ENCODE results near the gene AUH. TPM values are rescaled to one million over a fixed set of nuclear protein-coding genes. Genes with fewer than 3 reads are reported as not detected.

The AUH gene
- total and polyA plus RNA-seq, 9 of the 15 experiments (the other 6 are each of a cell fraction or from before 2014, with no cell fraction given) = 3.4 to 29.0 (median 10.1) TPM

DNA sequence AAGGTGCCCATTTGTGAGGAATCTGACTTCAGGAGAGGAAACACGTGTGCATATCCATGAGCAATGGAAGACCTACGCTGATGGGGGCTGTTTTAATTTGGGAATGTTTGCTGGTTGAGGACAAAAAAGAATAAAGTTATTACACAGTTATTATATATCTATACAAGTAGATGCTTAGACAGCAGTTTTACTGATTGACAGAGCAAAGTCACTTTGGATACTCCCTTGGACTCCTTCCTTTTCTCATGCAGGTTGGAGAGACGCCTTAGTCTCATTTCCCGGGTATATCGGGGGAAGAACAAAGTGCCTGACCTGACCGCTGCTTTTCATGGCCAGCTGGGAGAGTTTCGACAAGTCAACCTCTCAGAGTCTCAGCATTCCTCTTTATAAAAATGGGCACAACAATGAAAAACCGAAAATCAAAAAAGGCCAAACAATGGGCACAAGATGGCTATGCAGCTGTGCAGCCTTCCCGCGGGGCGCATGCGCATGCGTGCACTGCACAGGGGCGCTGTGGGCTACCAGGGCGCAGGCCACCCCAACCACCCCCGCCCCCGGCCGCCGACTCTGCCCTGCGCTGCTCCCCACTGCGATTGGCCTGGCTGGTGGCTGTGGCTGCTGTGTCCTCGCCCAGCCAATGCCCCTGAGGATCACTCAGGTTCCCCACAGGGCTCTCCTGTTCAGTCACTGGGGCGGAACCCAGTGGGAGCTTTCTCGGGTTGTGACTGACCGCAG lies 43.8 kb upstream of the AUH start:
- 91% methylated on average over 16 of the region's 25 CpGs for WGBS (ENCODE audit: insufficient coverage, low coverage, missing lambda C conversion rate)
- peaks cover 7 to 11% of the 10 kb centered on the region in 2 experiments; a peak in 4 of 5 replicates for H3K4me1 ChIP-seq (replicated peaks in 1 of 2; ENCODE audit: control insufficient read depth in 2 of 2, insufficient read depth in 2 of 2, low read length in 2 of 2)
- peaks cover 20% of the 10 kb centered on the region for H3K36me3 ChIP-seq (ENCODE audit: control insufficient read depth, insufficient read depth, low read length)
- DNase-seq (ENCODE audit: extremely low read depth in 1 of 4, low spot score in 3 of 4) (no peak), FAIRE-seq (no peak), ATAC-seq (peak; percentile 7; the same call in 1 of the 3 replicates)
- H3K27me3 ChIP-seq (ENCODE audit: control insufficient read depth in 2 of 2, insufficient read depth in 2 of 2, low read length in 2 of 2) = no peaks in the 10 kb centered on the region
- H4K20me1 ChIP-seq (replicated peaks; ENCODE audit: control insufficient read depth, insufficient read depth, low read length) = no peaks in the 10 kb centered on the region
- ChIA-PET POLR2A (interaction anchor here (0.5 to 1.4 kb wide), 4 partner anchors 14 to 325 kb away, joined by 3 to 4 read pairs (median 3); no protein-coding TSS in a partner anchor), CTCF (ENCODE audit: low intra/inter-chr PET ratio) (no interaction called here)
- TF ChIP-seq TFAM (CRISPR knock-in tag; conservative IDR thresholded peaks at IDR 0.05) = no peak
- TF ChIP-seq ZNF316 (IDR thresholded peaks at IDR 0.05) = peak; percentile 75
- TF ChIP-seq ZNF134 (CRISPR knock-in tag; conservative IDR thresholded peaks at IDR 0.05) = no peak
- no peak for TF ChIP-seq XRCC4 (IDR thresholded peaks at IDR 0.05; ENCODE audit: extremely low read depth, insufficient read depth, insufficient read length)
- TF ChIP-seq, protein P1, sequence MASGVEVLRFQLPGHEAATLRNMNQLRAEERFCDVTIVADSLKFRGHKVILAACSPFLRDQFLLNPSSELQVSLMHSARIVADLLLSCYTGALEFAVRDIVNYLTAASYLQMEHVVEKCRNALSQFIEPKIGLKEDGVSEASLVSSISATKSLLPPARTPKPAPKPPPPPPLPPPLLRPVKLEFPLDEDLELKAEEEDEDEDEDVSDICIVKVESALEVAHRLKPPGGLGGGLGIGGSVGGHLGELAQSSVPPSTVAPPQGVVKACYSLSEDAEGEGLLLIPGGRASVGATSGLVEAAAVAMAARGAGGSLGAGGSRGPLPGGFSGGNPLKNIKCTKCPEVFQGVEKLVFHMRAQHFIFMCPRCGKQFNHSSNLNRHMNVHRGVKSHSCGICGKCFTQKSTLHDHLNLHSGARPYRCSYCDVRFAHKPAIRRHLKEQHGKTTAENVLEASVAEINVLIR (CRISPR knock-in tag; IDR thresholded peaks at IDR 0.05) = no peak
- TF ChIP-seq PKNOX1 (IDR thresholded peaks at IDR 0.05) = peak; percentile 34
- peak; percentile 57; the same call in 1 of the 2 replicates for TF ChIP-seq C11orf30 (IDR thresholded peaks at IDR 0.05; ENCODE audit: low read depth)
- TF ChIP-seq MAFG (tag; conservative IDR thresholded peaks at IDR 0.05) = 0 out of 2 replicates have a peak, but pooled peaks have one; percentile 24
- TF ChIP-seq POLR2G (IDR thresholded peaks at IDR 0.05; ENCODE audit: low read depth, low read length) = peak; percentile 49
- no peak for TF ChIP-seq ZNF217 (CRISPR knock-in tag; IDR thresholded peaks at IDR 0.05)
- TF ChIP-seq, protein P2, sequence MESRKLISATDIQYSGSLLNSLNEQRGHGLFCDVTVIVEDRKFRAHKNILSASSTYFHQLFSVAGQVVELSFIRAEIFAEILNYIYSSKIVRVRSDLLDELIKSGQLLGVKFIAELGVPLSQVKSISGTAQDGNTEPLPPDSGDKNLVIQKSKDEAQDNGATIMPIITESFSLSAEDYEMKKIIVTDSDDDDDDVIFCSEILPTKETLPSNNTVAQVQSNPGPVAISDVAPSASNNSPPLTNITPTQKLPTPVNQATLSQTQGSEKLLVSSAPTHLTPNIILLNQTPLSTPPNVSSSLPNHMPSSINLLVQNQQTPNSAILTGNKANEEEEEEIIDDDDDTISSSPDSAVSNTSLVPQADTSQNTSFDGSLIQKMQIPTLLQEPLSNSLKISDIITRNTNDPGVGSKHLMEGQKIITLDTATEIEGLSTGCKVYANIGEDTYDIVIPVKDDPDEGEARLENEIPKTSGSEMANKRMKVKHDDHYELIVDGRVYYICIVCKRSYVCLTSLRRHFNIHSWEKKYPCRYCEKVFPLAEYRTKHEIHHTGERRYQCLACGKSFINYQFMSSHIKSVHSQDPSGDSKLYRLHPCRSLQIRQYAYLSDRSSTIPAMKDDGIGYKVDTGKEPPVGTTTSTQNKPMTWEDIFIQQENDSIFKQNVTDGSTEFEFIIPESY (CRISPR knock-in tag; IDR thresholded peaks at IDR 0.05) = peak; percentile 84
- no peak for TF ChIP-seq ZNF282 (CRISPR knock-in tag; IDR thresholded peaks at IDR 0.05)
- H3K9me3 ChIP-seq (replicated peaks; ENCODE audit: control insufficient read depth, insufficient read depth, low read depth, low read length) = no peaks in the 10 kb centered on the region
- no peaks in the 10 kb centered on the region for H3K9me1 ChIP-seq (ENCODE audit: control insufficient read depth, insufficient read depth, low read length)
- intact Hi-C loops (cut with micrococcal nuclease) (loop anchor here (2.0 kb wide), 1 partner anchor 13 kb away; no protein-coding TSS in a partner anchor), in situ Hi-C loops (cut with MboI) (no loop called here)
- no peak overlapping the region for H3K27ac ChIP-seq (ENCODE audit: extremely low read depth, low read depth, low read length)
- peaks cover 3% of the 10 kb centered on the region; the same call in 1 of the 3 replicates for H3K79me2 ChIP-seq (ENCODE audit: control insufficient read depth, insufficient read depth, low read length)
- no TSS peak for BruUV-seq (replicated peaks)
- H3K4me2 ChIP-seq (ENCODE audit: insufficient read depth, low read length) = no peak overlapping the region
- no peak overlapping the region for H2AFZ ChIP-seq (ENCODE audit: low read depth, low read length)
- H3K4me3 ChIP-seq = no peak overlapping the region
- H3K9ac ChIP-seq (ENCODE audit: insufficient read depth in 1 of 2, low read depth in 2 of 2, low read length in 2 of 2) = no peak overlapping the region

All from K562 (cell line).